Mucosa of descending colon (tissue), 3 donors: ENCODE measurements around the gene CNTN4. TPM values are rescaled to one million over a fixed set of nuclear protein-coding genes. Genes with fewer than 3 reads are reported as not detected.

ENCODE experiments used
- ATAC-seq: fragments of 200-7000 bp; cut with Tn5 transposase; one replicate; pipeline ENCODE4 v1.9.1; 2020; ENCODE audit warnings: mild to moderate bottlenecking, moderate library complexity
- DNase-seq, 3 donors: peaks; one replicate each; pipeline ENCODE4 v3.0.0-alpha.2; 2020
- H3K36me3 ChIP-seq: fragments of 200-600 bp; one replicate; pipeline ENCODE4 v1.8.0; 2021; ENCODE audit warnings: low read depth, mild to moderate bottlenecking
- H3K4me1 ChIP-seq: fragments of 200-600 bp; one replicate; pipeline ENCODE4 v1.8.0; 2021; ENCODE audit warnings: low read depth, mild to moderate bottlenecking
- H3K4me3 ChIP-seq: fragments of 200-600 bp; one replicate; pipeline ENCODE4 v1.8.0; 2021; ENCODE audit warnings: mild to moderate bottlenecking
- H3K9me3 ChIP-seq: fragments of 200-600 bp; one replicate; pipeline ENCODE4 v1.8.0; 2021; ENCODE audit warnings: mild to moderate bottlenecking
- CTCF ChIP-seq: fragments of 200-600 bp; IDR thresholded peaks from one replicate; pipeline ENCODE4 v1.8.0; 2022; ENCODE audit warnings: antibody characterized with exemption, mild to moderate bottlenecking
- intact Hi-C, 2 donors: fragments of 100-400 bp; cut with DNase I in 1 of 2; cut with micrococcal nuclease in 1 of 2; formaldehyde crosslinking; loops; one replicate each; pipeline versions ENCODE4 v1.11.0 to v1.11.1; 2022; cut with DNase I, micrococcal nuclease
- total RNA-seq, 3 donors: library from RNA; stranded (reverse); fragmentation: NEBNext Ultra II Directional in 2 of 3; extraction: Animal tissue kit (Norgen Biotek cat#: 25700) in 2 of 3; gene quantifications; one replicate each; pipeline versions ENCODE4 v1.2.1 to v1.2.4, GENCODE V29; 2021 to 2023
- donor health status: DM: no; HTN: no; CAD: no; lungs with moderate emphysema.
- donor health status: DM: no; HTN: no; CAD: no.
- donor health status: DM: no; HTN: yes; CAD: no.

Gene CNTN4
- total RNA-seq, 3 donors from 2014 or later = 7.8 to 41.1 (median 13.4) TPM

GRCh38 chr3:2543247-2543646, 444.6 kb downstream of the CNTN4 start:
- no peak for ATAC-seq
- intact Hi-C loops = no loop called here

GRCh38 chr3:2544212-2544611, 445.5 kb downstream of the CNTN4 start:
- no peak for TF ChIP-seq CTCF
- H3K4me1 ChIP-seq = no peaks in the 10 kb centered on the region
- ATAC-seq (no peak), DNase-seq (no peak)
- no peaks in the 10 kb centered on the region for H3K36me3 ChIP-seq
- no peaks in the 10 kb centered on the region for H3K9me3 ChIP-seq
- H3K4me3 ChIP-seq = no peak overlapping the region
- intact Hi-C loops = no loop called here

More at GRCh38 chr3:2543247-2543646, 444.6 kb downstream of the CNTN4 start:
- no peaks in the 10 kb centered on the region for H3K36me3 ChIP-seq
- no peak for DNase-seq
- no peak overlapping the region for H3K4me3 ChIP-seq
- no peaks in the 10 kb centered on the region for H3K4me1 ChIP-seq
- no peaks in the 10 kb centered on the region for H3K9me3 ChIP-seq
- TF ChIP-seq CTCF = no peak

GRCh38 chr3:2544718-2545117, 446.1 kb downstream of the CNTN4 start:
- ATAC-seq (no peak), DNase-seq (no peak)
- intact Hi-C loops = no loop called here
- no peaks in the 10 kb centered on the region for H3K36me3 ChIP-seq
- TF ChIP-seq CTCF = no peak
- no peaks in the 10 kb centered on the region for H3K4me1 ChIP-seq
- H3K9me3 ChIP-seq = no peaks in the 10 kb centered on the region
- H3K4me3 ChIP-seq = no peak overlapping the region

GRCh38 chr3:2547049-2547448, 448.4 kb downstream of the CNTN4 start:
- DNase-seq (no peak), ATAC-seq (no peak)
- no peaks in the 10 kb centered on the region for H3K9me3 ChIP-seq
- TF ChIP-seq CTCF = no peak
- H3K36me3 ChIP-seq = no peaks in the 10 kb centered on the region
- H3K4me1 ChIP-seq = no peaks in the 10 kb centered on the region
- intact Hi-C loops = no loop called here
- no peak overlapping the region for H3K4me3 ChIP-seq

GRCh38 chr3:2554656-2555055, 456.0 kb downstream of the CNTN4 start:
- Histone ChIP-seq H3K36me3 (no peaks in the 10 kb centered on the region), H3K4me1 (no peaks in the 10 kb centered on the region), H3K4me3 (no peak overlapping the region), H3K9me3 (no peaks in the 10 kb centered on the region)
- intact Hi-C loops = no loop called here
- ATAC-seq (no peak), DNase-seq (no peak)
- TF ChIP-seq CTCF = no peak

GRCh38 chr3:2558796-2559195, 460.1 kb downstream of the CNTN4 start:
- no peak for TF ChIP-seq CTCF
- no peaks in the 10 kb centered on the region for H3K9me3 ChIP-seq
- intact Hi-C loops = no loop called here
- no peaks in the 10 kb centered on the region for H3K4me1 ChIP-seq
- DNase-seq (no peak), ATAC-seq (no peak)
- no peak overlapping the region for H3K4me3 ChIP-seq
- H3K36me3 ChIP-seq = no peaks in the 10 kb centered on the region
